ENCODE measurements around the gene DGKH. TPM values are rescaled to one million over a fixed set of nuclear protein-coding genes. Genes with fewer than 3 reads are reported as not detected.
"Not testable (repeated sequence)": the region's sequence is repeated elsewhere in the genome, so short reads cannot be mapped to it uniquely, and the experiment has no call there.

Gene DGKH
- total RNA-seq, 1 experiment from 2014 or later = 9.3 TPM

- no peaks in the 10 kb centered on the region for H3F3A ChIP-seq (ENCODE audit: insufficient read depth, low read depth)
- H3K4me1 ChIP-seq (replicated peaks; ENCODE audit: insufficient read depth) = 0 out of 2 replicates have a peak, but pooled peaks cover under 1% of the 10 kb centered on the region
- H3K4me2 ChIP-seq = no peak overlapping the region
- CTCF ChIA-PET = no interaction called here
- no peaks in the 10 kb centered on the region for H3K36me3 ChIP-seq (ENCODE audit: low read depth)
- TF ChIP-seq EZH2 (IDR thresholded peaks at IDR 0.05; ENCODE audit: low read depth) = no peak
- no peak for TF ChIP-seq CTCF (conservative IDR thresholded peaks at IDR 0.05)
- H2AFZ ChIP-seq = no peak overlapping the region
- H3K9me3 ChIP-seq (ENCODE audit: insufficient read depth, low read depth) = no peaks in the 10 kb centered on the region
- no peak for DNase-seq
- no peaks in the 10 kb centered on the region for H3K79me2 ChIP-seq (ENCODE audit: low read depth)
- intact Hi-C loops (cut with micrococcal nuclease; ENCODE audit: unreplicated experiment) = no loop called here
- no peak overlapping the region for H3K27ac ChIP-seq
- no peaks in the 10 kb centered on the region for H3K9me2 ChIP-seq (ENCODE audit: insufficient read depth)
- no peaks in the 10 kb centered on the region for H4K20me1 ChIP-seq (ENCODE audit: insufficient read depth)
- H3K27me3 ChIP-seq (ENCODE audit: insufficient read depth, low read depth) = no peaks in the 10 kb centered on the region
- BruUV-seq (replicated peaks) = no TSS peak
- no peak overlapping the region for H3K4me3 ChIP-seq
- POLR2A ChIA-PET (ENCODE audit: unreplicated experiment) = no interaction called here
These were observed 175.2 kb downstream of the DGKH start for GRCh38 chr13:42223681-42224080.

GRCh38 chr13:42225051-42225450, 176.6 kb downstream of the DGKH start:
- BruUV-seq (replicated peaks) = no TSS peak
- peaks cover 5% of the 10 kb centered on the region for H3F3A ChIP-seq (ENCODE audit: insufficient read depth, low read depth)
- H4K20me1 ChIP-seq (ENCODE audit: insufficient read depth) = no peaks in the 10 kb centered on the region
- POLR2A ChIA-PET (ENCODE audit: unreplicated experiment) = no interaction called here
- no peaks in the 10 kb centered on the region for H3K9me2 ChIP-seq (ENCODE audit: insufficient read depth)
- no peaks in the 10 kb centered on the region for H3K79me2 ChIP-seq (ENCODE audit: low read depth)
- H3K9me3 ChIP-seq (ENCODE audit: insufficient read depth, low read depth) = no peaks in the 10 kb centered on the region
- H2AFZ ChIP-seq = no peak overlapping the region
- H3K36me3 ChIP-seq (ENCODE audit: low read depth) = no peaks in the 10 kb centered on the region
- no peak overlapping the region for H3K4me3 ChIP-seq
- TF ChIP-seq EZH2 (IDR thresholded peaks at IDR 0.05; ENCODE audit: low read depth) (no peak), CTCF (conservative IDR thresholded peaks at IDR 0.05) (no peak)
- no peak overlapping the region for H3K4me2 ChIP-seq
- H3K27ac ChIP-seq = no peak overlapping the region
- H3K27me3 ChIP-seq (ENCODE audit: insufficient read depth, low read depth) = no peaks in the 10 kb centered on the region
- peaks cover 11% of the 10 kb centered on the region; the same call in 1 of the 2 replicates for H3K4me1 ChIP-seq (replicated peaks; ENCODE audit: insufficient read depth)
- no peak for DNase-seq
- CTCF ChIA-PET = no interaction called here
- intact Hi-C loops (cut with micrococcal nuclease; ENCODE audit: unreplicated experiment) = no loop called here

- H3K9me3 ChIP-seq (ENCODE audit: insufficient read depth, low read depth); DNase-seq; H3F3A ChIP-seq (ENCODE audit: insufficient read depth, low read depth); BruUV-seq (replicated peaks); CTCF ChIA-PET; H3K27me3 ChIP-seq (ENCODE audit: insufficient read depth, low read depth); H2AFZ ChIP-seq; H3K9me2 ChIP-seq (ENCODE audit: insufficient read depth); H3K27ac ChIP-seq; intact Hi-C loops (cut with micrococcal nuclease; ENCODE audit: unreplicated experiment); H3K79me2 ChIP-seq (ENCODE audit: low read depth); POLR2A ChIA-PET (ENCODE audit: unreplicated experiment); H4K20me1 ChIP-seq (ENCODE audit: insufficient read depth); H3K4me3 ChIP-seq; H3K4me2 ChIP-seq; H3K36me3 ChIP-seq (ENCODE audit: low read depth): not testable (repeated sequence)
- H3K4me1 ChIP-seq (replicated peaks; ENCODE audit: insufficient read depth) = peaks cover 11% of the 10 kb centered on the region; the same call in 1 of the 2 replicates
These were observed 178.3 kb downstream of the DGKH start for GRCh38 chr13:42226759-42227158.

- H3K4me2 ChIP-seq = no peak overlapping the region
- H3K36me3 ChIP-seq (ENCODE audit: low read depth) = no peaks in the 10 kb centered on the region
- no peak for DNase-seq
- H3K27ac ChIP-seq = no peak overlapping the region
- intact Hi-C loops (cut with micrococcal nuclease; ENCODE audit: unreplicated experiment) = no loop called here
- H3K27me3 ChIP-seq (ENCODE audit: insufficient read depth, low read depth) = no peaks in the 10 kb centered on the region
- H3K4me3 ChIP-seq = no peak overlapping the region
- H3F3A ChIP-seq (ENCODE audit: insufficient read depth, low read depth) = peaks cover 5% of the 10 kb centered on the region
- ChIA-PET CTCF (no interaction called here), POLR2A (ENCODE audit: unreplicated experiment) (interaction anchor here (0.6 kb wide), 1 partner anchor 29 kb away, joined by 3 read pairs; no protein-coding TSS in a partner anchor)
- no peak overlapping the region for H2AFZ ChIP-seq
- no peaks in the 10 kb centered on the region for H3K9me2 ChIP-seq (ENCODE audit: insufficient read depth)
- no peaks in the 10 kb centered on the region for H3K79me2 ChIP-seq (ENCODE audit: low read depth)
- H4K20me1 ChIP-seq (ENCODE audit: insufficient read depth) = no peaks in the 10 kb centered on the region
- BruUV-seq (replicated peaks) = no TSS peak
- TF ChIP-seq CTCF (conservative IDR thresholded peaks at IDR 0.05) (no peak), EZH2 (IDR thresholded peaks at IDR 0.05; ENCODE audit: low read depth) (no peak)
- peaks cover 11% of the 10 kb centered on the region; the same call in 1 of the 2 replicates for H3K4me1 ChIP-seq (replicated peaks; ENCODE audit: insufficient read depth)
- H3K9me3 ChIP-seq (ENCODE audit: insufficient read depth, low read depth) = no peaks in the 10 kb centered on the region
These were observed 180.1 kb downstream of the DGKH start for GRCh38 chr13:42228527-42228926.

Measured in PC-9 (cell line).